ENCODE measurements around the gene FTO. TPM values are rescaled to one million over a fixed set of nuclear protein-coding genes. Genes with fewer than 3 reads are reported as not detected.

Gene FTO
- total and polyA plus RNA-seq, 3 donors from 2014 or later: 32.4 to 64.7 (median 50.3) TPM

- Histone ChIP-seq H3K4me1 (no peaks in the 10 kb centered on the region), H3K27ac (no peak overlapping the region), H3K36me3 (ENCODE audit: low read depth, missing control alignments) (no peaks in the 10 kb centered on the region), H3K9me3 (no peaks in the 10 kb centered on the region), H3K4me3 (no peak overlapping the region), H3K27me3 (no peaks in the 10 kb centered on the region)
- no peak for DNase-seq
- TF ChIP-seq CTCF (IDR thresholded peaks at IDR 0.05): no peak
- TF ChIP-seq POLR2A (IDR thresholded peaks at IDR 0.05): no peak
- intact Hi-C loops (cut with DNase I; ENCODE audit: low total_unique reads): no loop called here
- WGBS, 2 donors: 87 to 93% methylated on average over 6 of the region's 6 CpGs
Observed at GRCh38 chr16:53960954-53961616, 257.1 kb downstream of the FTO start.

- TF ChIP-seq POLR2A (IDR thresholded peaks at IDR 0.05) (no peak), CTCF (IDR thresholded peaks at IDR 0.05) (no peak)
- Histone ChIP-seq H3K4me1 (no peaks in the 10 kb centered on the region), H3K9me3 (no peaks in the 10 kb centered on the region), H3K27me3 (no peaks in the 10 kb centered on the region), H3K36me3 (ENCODE audit: low read depth, missing control alignments) (no peaks in the 10 kb centered on the region), H3K4me3 (no peak overlapping the region), H3K27ac (no peak overlapping the region)
- DNase-seq: no peak
- intact Hi-C loops (cut with DNase I; ENCODE audit: low total_unique reads): no loop called here
- 78 to 96% methylated on average over 2 of the region's 2 CpGs for WGBS, 2 donors
Observed at GRCh38 chr16:53962041-53962440, 258.1 kb downstream of the FTO start.

GRCh38 chr16:53964145-53964790 lies 260.3 kb downstream of the FTO start:
- H3K27ac ChIP-seq: no peak overlapping the region
- no peak for DNase-seq
- no peak for TF ChIP-seq CTCF (IDR thresholded peaks at IDR 0.05)
- TF ChIP-seq POLR2A (IDR thresholded peaks at IDR 0.05): no peak
- no peaks in the 10 kb centered on the region for H3K9me3 ChIP-seq
- no peaks in the 10 kb centered on the region for H3K36me3 ChIP-seq (ENCODE audit: low read depth, missing control alignments)
- H3K4me3 ChIP-seq: no peak overlapping the region
- no peaks in the 10 kb centered on the region for H3K27me3 ChIP-seq
- intact Hi-C loops (cut with DNase I; ENCODE audit: low total_unique reads): no loop called here
- no peaks in the 10 kb centered on the region for H3K4me1 ChIP-seq

GRCh38 chr16:53966821-53967571 lies 263.0 kb downstream of the FTO start:
- H3K4me3 ChIP-seq: no peak overlapping the region
- no peak for DNase-seq
- no peaks in the 10 kb centered on the region for H3K9me3 ChIP-seq
- intact Hi-C loops (cut with DNase I; ENCODE audit: low total_unique reads): no loop called here
- 71 to 74% methylated on average over 14 of the region's 14 CpGs for WGBS, 2 donors
- H3K4me1 ChIP-seq: no peaks in the 10 kb centered on the region
- TF ChIP-seq POLR2A (IDR thresholded peaks at IDR 0.05) (no peak), CTCF (IDR thresholded peaks at IDR 0.05) (no peak)
- no peaks in the 10 kb centered on the region for H3K36me3 ChIP-seq (ENCODE audit: low read depth, missing control alignments)
- H3K27me3 ChIP-seq: no peaks in the 10 kb centered on the region
- H3K27ac ChIP-seq: no peak overlapping the region

Measured in testis (tissue), 3 donors.